HG03575 (cell line): ENCODE results near the gene C19orf12.
A peak's percentile ranks its signal among the peaks of the same experiment; 100 is the strongest.
"Not testable (repeated sequence)": the region's sequence is repeated elsewhere in the genome, so short reads cannot be mapped to it uniquely, and the experiment has no call there.

Experiments used
- ATAC-seq: cut with Tn5 transposase; IDR thresholded peaks from one replicate; pipeline ENCODE4 v1.9.1; 2021; ENCODE audit not compliant: unreplicated experiment, insufficient number of reproducible peaks, low FRiP score; ENCODE audit errors: extremely low read depth

The C19orf12 gene

DNA sequence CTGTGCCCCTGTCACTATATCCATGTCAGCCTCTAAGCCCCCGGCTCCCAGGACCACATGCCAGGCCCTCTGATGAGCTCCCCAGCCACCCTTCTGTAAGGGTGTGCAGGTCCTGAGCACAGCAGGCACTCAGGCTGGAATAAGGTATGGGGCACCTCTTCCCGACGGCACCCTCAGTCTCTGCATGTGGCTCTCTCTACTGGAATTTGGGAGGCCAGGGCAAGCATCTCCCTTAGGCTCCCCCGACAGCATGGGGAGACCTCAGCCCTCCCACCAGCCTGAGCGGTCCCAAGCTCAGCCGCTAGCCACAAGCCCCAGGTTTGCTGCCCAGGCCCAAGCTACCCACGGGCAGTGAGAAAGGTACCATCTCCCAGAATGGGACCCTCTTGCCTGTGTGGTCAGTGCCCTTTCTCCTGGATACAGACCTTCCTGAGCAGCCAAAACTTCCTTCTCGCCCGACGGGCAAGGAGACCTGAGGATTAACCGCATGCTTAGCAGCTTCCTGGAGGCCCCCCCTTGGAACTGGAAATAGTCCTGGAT, 22.5 kb upstream of the C19orf12 start:
- ATAC-seq, result no peak

DNA sequence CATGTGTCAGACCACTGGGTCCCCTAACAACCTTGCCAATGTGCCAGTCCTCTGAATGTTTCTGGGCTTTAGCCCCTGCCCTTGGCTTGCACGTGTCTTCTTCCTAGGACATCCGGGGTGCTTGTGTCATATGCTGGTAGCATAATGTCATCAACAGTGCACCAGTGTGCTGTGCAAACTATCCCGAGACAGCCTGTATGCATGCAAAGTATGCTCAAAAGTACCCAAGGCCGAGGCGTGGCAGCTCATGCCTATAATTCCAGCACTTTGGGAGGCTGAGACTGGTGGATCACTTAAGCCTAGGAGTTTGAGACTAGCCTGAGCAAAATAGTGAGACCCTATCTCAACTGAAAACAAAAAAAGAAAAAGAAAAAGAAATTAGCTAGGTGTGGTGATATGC, 20.8 kb upstream of the C19orf12 start:
- no peak for ATAC-seq

GRCh38 chr19:29731331-29731850, 16.3 kb upstream of the C19orf12 start:
- ATAC-seq, result no peak

DNA sequence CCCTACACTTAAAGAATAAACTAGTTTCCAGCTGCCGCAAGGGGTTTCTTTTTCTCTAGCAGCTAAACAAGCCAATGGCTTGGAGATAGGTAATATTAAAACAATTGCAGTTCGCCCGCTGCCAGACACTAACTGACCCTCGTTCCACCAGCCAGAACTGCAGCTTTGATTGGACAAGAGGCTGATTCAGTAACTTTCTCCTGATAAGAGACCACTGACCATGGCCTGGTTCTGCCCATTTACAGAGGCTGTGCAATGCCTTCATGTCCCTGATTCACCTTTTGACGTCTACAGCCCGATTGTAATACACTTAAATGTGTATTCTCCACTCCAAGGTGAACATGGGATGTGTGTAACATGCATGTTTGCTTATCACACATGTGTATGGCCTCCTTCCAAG, 12.8 kb upstream of the C19orf12 start:
- no peak for ATAC-seq

GRCh38 chr19:29724746-29725145, 9.7 kb upstream of the C19orf12 start:
- no peak for ATAC-seq

DNA sequence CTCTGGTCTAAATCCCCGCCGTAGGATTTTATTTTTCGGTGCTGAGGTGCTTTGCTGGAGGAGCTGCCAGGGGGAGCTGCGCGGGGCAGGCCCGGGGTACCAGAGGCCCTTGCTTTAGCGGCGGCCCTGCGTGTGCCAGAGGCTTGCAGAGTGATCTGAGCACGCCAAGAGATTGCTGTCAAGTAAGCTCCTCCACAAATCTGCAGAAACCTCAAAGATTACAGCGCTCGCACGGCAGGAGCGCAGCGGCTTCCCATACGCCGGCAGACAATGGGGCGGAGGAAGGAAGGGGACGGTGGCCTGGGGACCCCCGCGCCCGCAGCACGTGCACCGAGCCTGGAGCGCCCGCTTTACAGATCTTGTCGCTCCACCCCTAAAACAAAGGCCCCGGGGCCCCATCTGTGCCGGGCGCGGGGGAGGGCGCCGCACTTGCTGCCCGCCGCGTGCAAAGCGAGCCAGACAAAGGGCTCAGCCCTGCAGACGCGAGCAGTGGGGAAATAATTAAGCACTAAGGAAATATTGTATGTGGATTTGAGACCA, 9.1 kb upstream of the C19orf12 start:
- ATAC-seq, result no peak

DNA sequence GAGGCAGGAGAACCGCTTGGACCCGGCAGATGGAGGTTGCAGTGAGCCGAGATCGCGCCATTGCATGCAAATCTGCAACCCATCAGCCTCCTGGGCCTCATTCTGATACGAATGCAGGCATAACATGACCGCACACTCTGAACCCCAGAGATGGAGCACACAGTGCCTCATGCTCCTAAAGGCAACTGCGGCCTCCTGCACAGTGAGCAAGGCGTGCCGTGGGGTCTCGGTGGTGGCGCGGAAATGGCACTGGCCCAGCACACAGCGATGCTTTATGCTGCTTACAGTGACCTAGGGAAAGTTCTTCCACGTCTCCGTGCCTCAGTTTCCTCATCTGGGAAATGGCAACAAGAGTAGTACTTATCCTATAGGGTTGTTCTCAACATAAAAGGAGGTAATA, 2.0 kb upstream of the C19orf12 start:
- ATAC-seq, result no peak

DNA sequence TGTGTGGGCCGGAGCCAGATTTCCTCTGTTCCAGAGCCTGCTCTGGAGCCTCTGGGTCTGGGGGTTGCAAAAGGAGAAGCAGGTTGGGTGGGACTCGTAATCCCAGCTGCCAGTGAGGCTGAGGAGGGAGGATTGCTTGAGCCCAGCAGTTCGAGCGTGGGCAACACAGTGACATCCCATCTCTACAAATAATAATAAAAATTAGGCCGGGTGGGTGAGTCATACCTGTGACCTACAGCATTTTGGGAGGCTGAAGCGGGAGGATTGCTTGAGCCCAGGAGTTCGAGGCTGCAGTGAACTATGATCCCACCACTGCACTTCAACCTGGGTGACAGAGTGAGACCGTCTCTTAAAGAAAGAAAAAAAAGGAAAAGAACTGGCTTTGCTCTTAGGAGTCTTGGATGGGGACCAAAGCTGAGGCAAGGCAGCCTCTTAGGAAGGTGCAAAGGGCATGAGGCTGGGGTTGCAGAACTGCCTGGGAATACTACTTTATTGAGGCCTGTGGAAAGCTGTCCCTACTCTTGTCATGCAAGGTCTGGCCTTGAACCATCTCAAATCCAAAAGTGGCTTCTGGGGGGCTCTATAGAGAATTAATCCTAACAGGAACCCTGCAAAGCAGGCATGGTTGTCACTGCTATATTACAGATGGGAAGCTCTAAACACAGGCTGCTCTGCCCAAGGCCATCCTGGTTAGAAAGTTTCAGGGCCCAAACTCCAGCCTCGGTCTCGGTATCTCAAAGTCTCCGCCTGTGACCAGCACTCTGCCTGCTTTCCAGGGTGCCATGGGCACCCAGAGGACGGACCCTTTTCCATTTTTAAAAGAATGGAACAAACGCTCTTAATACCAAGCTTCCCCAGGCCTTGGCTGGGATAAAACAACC, 880 bp upstream of the C19orf12 start:
- ATAC-seq, result no peak

GRCh38 chr19:29714371-29714952, 599 bp downstream of the C19orf12 start:
- ATAC-seq, result no peak

- no peak for ATAC-seq
These were observed 2.1 kb downstream of the C19orf12 start for GRCh38 chr19:29712744-29713516.

DNA sequence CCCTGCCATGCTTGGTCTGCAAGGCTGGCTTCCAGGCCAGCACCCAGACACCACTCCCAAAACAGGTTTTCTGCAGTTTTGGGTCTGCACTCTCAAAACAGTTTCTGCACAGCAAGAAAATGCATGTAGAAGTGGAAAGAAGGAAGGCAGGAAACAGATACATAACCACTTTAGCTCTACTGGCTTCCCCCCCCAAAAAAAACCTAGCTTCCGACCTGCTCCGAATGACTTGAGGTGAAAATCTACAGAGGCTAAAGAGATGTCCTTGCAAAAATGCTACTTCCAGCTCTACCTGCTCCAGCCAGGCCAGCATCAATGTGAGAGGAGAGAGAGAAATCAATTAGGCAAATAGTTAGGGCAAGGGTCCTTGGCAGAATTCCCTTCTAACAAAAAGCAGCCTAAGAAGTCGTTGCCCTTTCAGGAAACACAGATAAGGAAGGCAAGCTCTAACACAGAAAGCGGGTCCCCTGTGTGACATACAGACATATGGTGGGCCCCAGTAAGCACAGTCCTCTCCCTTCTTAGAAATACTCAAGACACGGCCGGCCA, 3.4 kb downstream of the C19orf12 start:
- no peak for ATAC-seq

DNA sequence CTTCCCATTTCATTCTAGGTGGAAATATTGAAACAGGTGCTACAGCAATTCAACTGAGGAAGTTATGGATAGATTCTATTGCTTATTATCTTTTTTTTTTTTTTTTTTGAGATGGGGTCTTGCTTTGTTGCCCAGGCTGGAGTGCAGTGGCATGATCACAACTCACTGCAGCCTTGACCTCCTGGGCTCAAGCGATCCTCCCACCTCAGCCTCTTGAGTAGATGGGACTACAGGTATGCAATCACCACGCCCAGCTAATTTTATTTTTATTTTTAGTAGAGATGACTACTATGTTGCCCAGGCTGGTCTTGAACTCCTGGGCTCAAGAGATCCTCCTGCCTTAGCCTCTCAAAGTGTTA, 5.6 kb downstream of the C19orf12 start:
- not testable (repeated sequence) for ATAC-seq

DNA sequence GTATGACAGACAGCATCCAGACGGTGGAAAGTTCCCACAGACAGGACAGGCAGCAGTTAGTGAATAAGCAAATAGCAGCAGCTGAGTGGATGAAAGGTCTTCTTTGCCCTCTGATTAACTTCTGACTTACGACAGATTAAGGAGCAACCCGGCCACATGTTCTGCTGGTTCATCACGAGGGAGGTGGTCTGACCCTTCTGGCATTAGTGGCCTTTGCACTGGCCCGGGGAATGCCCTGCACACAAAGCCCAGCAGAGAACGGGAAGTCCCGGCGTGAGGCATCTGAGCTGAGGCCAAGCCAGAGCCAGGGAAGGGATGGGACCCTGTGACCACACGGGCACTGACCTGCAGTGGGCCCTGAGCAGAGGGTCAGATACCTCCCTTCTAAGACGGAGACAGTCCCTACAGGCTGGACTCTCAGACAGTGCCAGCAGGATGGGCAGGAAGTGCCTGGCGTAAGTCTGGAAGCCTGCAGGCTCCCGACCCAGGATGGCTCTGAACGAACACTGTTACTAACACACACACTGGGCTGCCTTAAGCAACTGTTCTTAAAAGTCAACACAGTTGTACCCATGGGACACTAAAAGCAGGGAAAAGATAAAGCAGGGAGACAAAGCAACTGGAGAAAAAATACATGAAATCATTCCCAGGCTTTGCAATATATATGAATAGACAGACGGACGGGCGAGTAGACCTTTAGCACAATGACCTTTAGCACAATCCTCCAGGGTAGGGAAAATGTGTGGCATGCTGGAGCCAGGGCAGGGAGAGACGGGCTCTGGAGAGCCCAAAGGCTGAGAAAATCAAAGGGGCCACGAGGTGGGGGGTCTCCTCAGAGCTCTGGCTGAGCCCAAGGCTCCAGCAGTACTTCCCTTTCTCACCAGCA, 6.3 kb downstream of the C19orf12 start:
- no peak for ATAC-seq

- no peak for ATAC-seq
These were observed 8.4 kb downstream of the C19orf12 start for GRCh38 chr19:29706635-29707034.

- ATAC-seq, result no peak
These were observed 9.4 kb downstream of the C19orf12 start for GRCh38 chr19:29705706-29706105.

DNA sequence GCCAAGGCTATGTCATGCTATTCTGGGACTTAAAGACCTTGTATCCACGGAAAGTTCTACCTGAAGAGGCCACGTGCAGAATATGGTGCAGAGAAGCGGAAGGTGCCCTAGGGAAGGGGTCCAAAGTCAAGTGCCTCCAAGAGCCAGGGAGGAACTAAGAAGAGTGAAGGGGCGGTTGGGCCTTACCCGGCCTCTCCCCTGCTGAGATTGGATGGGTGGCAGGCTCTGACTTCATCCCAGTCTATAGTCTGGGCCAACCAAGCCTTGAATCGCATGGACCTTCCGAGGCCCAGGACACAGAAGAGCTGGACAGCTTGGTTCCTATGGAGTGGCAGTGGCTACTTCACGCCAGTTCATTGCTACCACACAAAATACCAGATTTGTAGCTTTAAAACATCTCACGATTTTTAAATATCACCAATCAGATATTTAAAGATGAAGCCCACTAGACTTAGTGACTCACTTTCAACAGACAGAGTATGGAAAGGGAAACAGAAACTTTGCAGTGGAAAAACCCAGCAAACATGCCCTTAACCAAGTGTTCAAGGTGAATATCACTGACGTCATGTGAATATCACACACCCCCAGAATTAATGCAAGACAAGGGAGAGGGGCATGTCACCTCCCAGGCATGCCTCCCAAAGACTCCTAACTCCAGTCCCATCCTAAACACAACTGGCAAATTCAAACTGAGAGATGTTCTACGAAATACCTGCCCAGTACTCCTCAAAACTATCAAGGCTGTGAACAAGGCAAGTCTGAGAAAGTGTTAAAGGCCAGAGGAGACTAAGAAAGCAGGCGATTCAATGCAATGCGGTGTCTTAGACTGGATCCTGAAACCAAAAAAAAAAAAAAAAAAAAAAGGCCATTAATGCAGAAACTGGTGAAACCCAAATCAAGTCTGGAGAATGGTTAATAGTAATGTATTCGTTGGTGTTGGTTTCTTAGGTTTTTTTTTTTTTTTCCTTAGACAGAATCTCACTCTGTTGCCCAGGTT, 10.2 kb downstream of the C19orf12 start:
- ATAC-seq, result peak; percentile 51

DNA sequence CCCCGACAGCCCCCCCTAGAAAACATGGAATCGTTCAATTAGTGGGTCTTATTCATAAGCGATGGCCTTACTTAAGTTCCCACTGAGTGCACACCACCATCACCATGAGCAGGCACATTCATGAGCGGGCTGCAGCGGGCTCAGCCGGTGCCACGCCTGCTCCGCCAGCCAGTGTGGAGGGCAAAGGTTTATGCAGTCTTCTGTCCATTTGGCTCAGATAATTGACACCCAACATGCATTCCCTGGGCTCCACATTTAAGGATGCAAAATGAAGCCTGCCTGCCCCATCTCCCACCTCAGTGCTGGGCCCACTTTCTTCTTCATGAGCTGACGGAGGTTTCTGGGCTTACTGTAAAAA, 12.1 kb downstream of the C19orf12 start:
- no peak for ATAC-seq
